NAMALWA (cell line): Measurements from ENCODE around the gene NINJ2.
"Not testable (repeated sequence)": the region's sequence is repeated elsewhere in the genome, so short reads cannot be mapped to it uniquely, and the experiment has no call there.

Experiments used
- DNase-seq: peaks from one replicate; pipeline ENCODE4 v3.0.0-alpha.2; 2015; ENCODE audit warnings: low spot score

NINJ2 gene

DNA sequence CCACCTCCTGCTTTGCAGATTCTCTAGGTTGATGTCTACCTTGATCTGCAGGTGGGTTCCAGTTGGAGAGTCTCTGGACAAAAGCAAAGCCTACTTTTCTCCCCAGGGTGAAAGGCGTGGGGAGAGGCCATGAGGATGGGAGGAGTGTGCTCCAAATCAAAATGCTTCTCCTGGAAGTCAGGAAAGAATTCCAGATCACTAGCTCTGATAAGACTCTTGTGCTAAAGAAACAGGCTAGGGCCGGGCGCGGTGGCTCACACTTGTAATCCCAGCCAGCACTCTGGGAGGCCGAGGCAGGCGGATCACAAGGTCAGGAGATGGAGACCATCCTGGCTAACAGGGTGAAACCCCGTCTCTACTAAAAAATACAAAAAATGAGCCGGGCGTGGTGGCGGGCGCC, 21.9 kb downstream of the NINJ2 start:
- DNase-seq, result not testable (repeated sequence)

DNA sequence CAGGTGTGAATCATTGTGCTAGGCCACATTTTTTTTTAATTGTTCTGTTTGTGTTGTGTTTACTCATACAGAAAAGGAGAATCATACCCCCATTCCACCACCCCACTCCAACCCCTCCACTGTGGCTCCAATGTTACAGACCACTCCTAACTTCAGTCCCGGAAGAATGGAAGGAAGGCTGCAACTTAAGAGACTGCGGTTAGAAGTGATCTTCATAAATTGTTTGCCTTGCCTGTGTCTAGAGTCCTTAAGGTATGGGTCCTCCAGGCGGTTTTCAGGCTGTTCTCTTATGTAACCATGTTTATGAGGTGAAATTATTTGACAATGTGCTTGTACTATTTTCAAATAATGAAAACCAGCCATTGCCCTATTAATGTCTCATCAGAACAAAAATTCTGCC, 22.5 kb downstream of the NINJ2 start:
- DNase-seq, result no peak

DNA sequence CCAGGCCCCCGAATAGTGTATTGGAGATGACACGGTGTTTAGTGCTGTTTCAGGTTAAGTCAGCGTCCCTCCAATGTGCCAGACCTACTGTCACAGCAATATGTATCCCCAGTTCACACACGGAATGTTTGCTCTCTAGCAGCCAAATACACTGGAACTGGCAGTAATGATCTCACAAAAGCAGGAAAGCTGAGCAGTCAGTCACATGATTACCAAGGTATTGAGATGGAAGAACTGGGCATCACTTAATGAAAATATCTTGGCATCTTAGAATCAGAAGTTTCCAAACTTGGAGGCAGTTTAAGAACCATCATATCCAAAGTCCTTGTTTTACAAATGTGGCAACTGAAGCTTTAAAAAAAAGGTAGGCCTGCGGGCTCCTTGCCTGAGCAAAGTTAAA, 23.3 kb downstream of the NINJ2 start:
- DNase-seq, result no peak

DNA sequence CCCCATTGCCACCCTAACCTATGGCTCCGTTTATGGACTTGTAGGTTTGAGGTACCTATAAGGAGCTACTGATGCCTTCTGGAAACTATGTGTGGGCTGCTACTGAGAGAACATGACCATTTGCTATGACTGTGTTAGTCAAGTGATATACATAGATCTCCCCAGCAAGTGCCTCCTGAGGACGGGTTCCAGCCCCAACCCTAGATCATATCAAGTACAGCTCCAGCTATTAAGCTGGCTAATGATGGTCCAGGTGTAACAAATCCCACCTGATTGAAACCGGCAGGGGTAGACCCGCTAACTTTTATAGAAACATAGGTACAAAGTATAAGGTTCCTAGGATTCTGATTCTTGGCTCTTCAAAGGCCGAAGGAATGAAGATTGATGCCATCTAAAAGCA, 23.7 kb downstream of the NINJ2 start:
- DNase-seq, result no peak

DNA sequence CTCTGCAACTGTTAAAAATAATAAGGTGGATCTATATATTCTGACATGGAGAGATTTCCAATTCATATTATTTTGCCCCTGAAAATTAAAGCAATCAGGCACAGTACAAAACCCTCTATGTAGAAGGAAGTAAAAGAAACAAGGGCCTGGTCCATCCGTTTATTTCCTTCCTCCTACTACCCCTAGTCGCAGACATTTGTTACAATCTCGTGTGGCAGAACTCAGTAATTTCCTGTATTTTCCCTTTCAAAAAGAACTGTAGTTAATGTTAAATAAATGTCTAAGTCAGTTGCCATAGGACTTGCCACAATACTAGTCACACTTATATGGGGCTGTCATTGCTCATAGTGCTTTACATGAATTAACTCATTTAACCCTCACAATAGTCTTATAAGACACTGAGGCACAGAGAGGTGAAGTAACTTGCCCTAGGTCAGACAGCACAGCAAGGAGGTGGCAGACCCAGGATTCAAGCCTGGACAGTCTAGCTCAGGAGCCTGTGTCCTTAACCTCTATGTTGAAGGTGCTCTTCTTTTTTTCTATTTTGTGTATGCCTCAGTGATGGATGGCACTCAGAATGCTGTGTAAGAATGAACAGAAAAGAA, 24.2 kb downstream of the NINJ2 start:
- DNase-seq, result no peak

DNA sequence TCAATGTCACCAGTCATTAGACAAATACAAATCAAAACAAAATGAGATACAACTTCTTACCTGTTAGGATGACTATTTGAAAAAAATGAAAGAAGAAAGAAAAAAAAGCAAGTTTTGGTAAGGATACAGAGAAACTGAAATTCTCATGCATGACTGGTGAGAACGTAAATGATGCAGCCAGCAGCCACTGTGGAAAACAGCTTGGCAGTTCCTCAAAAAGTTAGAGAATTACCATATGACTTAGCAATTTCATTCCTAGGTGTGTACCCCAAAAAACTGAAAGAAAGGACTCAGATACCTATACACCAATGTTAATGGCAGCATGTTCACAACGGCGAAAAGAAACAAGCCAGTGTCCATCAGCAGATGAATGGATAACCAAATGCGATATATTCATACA, 26.6 kb downstream of the NINJ2 start:
- no peak for DNase-seq

DNA sequence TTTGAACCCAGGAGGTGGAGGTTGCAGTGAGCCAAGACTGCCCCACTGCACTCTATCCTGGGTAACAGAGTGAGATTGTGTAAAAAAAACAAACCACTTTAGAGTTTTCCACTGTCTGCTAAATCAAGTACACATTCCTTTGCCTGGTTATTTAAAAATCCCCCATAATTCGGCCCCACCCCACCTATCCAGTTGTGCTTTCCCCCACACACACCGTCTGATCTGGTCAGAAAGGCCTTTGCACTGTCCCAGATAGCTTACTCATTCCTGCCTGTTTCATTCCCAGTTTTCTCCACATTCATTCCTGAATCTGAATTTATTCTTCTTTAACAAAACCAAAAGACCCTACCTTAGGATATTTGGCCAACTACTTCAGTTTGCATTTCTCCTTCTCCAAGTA, 29.5 kb downstream of the NINJ2 start:
- no peak for DNase-seq

DNA sequence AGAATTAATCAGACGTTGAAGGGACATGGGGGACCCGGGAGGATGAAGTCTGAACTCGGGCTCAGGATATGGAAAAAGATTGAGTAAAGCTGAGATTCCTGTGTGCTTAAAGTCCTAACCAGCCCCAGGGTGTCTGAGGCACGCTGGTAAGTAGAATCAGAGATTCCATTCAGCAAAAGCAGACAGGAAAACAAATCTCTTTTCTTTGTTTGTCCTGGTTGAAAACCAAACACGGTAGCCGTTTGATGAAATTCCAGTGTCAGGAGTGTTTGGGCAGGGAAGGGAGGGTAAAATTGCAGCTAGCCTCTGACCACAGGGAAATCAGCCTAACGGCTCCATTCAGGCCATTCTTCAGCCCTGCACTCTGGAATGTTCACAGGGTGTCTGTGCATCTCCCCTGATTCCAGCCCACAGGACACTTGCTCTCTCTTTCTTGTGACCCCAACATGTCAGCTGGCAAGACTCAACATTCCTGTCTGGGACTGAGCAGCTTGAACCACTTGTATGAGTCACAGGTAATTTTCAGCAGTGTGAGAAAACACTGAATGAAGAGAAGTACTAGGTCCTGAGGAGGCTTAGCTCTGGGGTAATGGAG, 31.0 kb downstream of the NINJ2 start:
- no peak for DNase-seq

DNA sequence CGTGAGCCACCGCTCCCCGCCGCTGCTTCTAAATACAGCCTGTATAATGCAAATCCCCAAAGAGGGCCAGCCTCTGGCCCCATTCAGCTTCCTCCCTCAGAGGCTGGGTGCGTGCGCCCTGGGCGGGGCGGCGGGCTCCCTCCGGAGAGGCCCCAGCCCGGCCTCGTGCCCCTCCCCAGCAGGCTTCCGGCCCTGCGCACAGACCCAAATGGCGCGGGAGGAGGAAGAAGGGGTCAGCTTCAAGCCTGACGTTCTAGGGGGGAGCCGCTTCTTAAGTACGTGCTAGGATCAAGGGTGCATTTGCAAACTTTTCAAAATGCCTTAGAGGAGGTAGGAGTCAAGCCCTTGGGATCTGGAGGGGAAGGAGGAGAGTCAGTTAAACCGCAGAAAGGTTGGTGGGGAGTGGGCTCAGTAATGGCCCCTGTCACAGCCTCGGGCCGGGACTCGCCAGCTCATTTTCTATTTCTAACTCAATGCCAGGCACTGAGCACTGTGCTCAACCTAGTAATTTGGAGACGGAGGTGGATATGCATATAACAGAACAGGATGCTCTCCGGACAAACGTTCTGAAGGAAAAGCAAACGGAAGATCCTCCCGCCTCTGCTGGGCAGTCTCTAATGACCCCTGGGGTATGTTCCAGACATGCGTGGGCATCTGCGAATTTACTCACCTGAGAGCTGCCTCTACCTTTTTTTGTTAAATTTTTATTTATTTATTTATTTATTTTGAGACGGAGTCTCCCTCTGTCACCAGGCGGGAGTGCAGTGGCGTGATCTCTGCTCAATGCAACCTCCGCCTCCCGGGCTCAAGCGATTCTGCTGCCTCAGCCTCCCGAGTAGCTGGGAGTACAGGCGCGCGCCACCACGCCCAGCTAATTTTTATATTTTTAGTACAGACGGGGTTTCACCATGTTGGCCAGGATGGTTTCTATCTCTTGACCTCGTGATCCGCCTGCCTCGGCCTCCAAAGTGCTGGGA, 32.3 kb downstream of the NINJ2 start:
- DNase-seq, result peak; percentile 79

DNA sequence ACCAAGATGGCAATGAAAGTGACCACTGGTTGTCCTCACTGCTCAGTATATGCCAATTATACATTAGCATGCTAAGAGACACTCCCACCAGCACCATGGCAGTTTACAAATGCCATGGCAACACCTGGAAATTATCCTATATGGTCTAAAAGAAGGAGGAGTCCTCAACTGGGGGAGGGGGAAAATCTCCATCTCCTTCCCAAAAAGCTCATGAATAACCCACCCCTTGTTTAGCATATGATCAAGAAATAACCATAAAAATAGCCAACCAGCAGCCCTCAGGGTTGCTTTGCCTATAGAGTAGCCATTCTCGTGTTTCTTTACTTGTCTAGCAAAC, 34.5 kb downstream of the NINJ2 start:
- DNase-seq, result not testable (repeated sequence)

DNA sequence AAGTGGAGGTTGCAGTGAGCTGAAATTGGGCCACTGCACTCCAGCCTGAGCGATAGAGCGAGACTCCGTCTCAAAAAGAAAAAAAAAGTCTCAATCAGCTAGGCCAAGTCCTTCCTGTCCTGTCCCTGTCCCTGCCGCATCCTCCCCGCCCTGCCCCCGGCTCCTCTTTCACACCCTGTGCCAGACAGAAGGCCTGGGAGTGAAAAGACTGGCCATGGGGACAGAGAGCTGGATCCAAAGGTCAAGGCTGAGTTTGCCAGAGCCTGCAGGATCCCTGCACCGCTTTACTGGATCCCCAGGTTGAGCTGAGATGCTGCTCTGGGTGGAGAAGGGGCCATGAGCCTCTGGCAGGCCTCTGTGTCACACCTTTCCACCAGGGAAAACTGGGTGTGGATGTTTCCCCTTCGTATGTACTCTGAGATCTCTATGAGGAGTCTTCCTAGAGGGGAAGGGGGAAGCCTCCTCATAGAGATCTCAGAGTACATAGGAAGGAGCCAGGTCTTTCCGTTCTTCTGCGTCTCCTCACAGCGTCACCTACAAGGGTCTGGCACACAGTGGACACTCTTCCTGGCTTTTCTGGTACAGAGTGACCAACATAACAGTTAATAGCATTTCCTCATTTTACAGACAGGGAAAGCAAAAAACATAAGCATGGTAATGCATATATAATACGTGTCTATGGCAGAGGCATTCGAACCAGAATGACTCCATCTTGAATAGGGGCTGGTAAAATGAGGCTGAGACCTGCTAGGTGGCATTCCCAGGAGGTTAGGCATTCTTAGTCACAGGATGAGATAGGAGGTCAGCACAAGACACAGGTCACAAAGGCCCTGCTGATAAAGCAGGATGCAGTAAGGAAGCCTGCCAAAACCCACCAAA, 35.1 kb downstream of the NINJ2 start:
- no peak for DNase-seq

DNA sequence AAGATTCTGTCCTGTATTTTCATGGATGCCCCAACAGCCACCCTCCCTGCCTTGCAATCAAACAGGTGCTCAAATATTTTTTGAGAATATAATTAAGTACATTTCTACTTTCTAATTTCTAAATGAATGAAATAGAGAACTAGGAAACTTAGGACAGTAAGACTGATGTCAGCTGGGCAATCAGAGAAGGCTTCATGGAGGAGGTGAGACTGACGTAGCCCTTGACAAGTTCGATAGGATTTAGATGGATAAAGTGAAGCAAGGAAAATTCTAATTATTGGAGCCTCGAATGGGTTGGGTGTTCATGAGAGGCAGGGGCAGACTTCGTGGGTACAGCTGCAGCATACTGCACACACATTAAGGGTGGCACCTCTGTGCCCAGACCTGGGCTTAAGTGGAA, 36.0 kb downstream of the NINJ2 start:
- no peak for DNase-seq

DNA sequence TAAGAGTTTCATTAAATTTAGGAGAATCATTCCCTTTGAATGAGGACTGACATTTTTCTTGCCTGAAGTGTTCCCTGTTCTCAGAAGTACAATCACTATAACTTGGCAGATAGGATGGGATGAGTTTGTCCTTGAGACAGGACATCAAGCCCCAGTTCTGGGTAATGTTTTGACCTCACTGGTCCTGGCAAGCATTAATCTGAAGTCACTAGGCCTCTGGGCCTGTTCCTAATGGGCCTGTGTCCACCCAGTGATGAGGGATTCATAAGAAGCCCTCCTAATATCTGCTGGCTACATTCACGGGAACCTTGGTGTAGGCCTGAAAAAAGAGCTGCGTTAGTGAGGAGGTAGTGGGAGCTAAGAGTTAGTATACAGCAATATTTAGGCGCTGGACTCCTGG, 37.2 kb downstream of the NINJ2 start:
- no peak for DNase-seq

DNA sequence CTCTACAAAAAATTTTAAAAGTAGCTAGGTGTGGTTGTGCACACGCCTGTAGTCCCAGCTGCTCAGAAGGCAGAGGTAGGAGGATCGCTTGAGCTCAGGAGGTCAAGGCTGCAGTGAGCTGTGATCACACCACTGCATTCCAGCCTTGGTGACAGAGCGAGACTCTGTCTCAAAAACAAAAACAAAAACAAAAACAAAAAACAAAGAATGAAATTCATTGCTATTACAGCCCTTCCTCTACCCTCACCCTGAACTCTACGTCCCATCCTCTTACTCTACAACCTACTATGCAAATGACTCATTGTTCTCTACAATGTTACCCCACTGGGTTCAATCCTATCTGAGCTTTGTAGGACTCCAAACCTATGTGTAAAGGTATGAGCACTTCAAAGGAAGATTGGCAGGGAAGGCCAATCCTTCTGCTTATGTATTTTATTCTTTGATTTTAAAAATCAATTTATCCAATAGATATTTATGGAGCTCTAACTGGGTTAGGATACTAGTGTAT, 39.3 kb downstream of the NINJ2 start:
- DNase-seq, result no peak

DNA sequence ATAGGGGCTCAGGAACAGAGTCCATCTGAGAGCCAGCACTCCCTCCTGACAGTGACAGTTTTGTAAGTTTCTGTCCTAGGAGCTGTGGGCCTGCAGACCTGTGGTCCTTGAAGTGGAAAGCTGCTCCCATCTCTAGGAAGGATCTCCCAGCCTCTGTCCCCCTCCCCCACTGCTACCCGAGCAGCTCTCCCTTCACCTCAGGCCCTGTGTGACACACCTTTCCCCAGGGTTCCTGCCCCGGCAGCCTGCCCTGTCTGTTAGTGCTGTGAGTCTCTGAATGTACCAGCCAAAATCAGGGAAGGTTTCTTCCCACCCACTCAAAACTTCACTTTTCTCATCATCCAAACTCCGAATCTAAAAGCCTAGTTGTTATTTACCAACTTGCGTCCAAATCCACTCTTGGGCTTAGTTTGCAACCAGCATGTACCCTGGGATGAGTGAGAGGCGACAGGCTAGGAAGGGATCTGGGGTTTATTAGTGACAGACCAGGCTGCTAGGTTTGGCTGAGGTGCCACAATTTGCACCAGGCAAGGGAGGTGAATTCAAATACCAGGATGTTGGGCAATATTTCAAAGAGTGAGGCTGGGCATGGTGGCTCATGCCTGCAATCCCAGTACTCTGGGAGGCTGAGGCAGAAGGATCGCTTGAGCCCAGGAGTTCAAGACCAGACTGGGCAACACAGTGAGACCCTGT, 39.9 kb downstream of the NINJ2 start:
- no peak for DNase-seq

DNA sequence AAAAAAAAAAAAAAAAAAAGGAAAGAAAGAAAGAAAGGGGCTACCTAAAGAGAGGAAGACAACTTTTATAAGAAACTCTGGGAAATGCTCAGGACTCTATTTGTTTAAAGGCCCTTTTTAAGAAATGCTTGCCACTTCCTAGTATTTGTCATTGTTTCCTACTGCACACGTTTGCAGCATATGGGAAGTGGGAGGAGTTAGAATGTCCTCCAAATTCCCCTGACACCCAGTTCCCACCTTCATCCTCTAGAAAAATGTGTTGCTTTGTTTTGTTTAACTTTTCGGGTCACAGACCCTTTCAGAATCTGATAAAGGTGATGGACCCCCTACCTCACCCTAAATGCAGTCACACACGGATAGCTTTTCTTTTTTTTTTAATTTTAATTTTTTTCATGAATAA, 40.8 kb downstream of the NINJ2 start:
- DNase-seq, result no peak

DNA sequence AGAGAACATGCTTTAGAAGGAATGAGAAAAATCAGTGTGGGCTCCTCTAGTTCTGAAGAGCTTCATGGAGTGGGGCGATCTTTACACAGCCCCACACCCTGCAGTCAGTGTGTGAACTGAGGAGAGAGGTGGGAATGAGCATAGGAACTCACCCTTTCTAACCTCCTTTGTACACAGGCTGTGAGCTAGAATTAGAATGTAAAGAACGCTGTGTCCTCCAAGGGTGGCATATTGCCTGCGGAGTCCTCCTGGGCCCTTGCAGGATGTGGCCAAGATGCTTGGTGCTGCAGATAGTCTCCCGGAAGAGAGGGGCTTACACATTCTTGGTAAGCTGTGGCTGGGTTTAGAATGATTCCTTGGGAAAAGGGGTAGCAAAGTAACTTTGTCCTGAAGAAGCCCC, 43.9 kb downstream of the NINJ2 start:
- no peak for DNase-seq

DNA sequence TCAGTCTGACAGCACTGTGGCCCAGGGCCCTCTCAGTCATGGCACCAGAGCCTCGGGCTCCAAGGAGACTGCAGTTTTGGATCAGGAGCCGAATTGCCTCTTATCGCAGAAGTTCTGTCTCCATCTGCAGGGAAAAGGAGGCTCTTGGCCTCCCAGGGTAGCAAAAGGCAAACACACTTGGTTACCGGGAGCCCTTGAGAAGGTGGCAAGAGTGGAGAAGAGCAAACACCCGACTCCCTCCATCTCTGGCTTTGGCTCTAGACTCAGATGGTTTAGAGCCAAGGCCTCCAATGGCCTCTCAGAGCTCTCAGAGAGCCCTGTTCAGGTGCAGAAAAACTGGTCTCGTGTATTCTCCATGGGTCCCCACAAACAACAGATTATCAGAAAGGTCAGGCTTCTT, 44.6 kb downstream of the NINJ2 start:
- DNase-seq, result no peak

DNA sequence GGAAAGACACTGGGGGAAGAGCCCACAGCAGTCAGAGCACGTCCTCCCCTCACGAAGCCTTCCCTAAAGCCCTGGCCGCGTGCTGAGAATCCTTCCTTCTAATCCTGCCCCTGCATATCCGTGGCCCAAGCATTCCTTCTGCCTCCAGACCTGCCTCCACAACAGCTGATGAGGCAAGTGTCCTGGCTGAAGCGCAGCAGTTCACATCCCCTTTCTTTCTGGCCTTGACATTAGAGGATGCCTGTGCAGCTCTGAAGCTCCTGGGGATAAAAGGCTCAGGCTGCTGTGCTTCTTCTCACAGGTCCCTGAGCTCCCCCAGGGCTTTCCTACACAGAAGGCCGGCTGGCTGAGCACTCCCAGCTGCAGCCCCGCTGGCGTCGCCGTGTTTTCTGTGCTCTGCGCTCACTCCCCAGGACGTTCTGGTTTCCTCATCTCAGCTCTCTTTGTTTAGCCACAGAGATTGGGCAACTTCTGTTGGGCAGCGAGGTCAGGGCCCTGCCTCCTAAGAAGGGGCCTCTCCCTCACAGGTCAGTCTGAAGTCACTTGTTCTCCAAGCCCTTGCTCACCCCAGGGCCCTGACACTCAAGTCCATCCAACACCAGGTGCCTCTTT, 45.8 kb downstream of the NINJ2 start:
- no peak for DNase-seq

DNA sequence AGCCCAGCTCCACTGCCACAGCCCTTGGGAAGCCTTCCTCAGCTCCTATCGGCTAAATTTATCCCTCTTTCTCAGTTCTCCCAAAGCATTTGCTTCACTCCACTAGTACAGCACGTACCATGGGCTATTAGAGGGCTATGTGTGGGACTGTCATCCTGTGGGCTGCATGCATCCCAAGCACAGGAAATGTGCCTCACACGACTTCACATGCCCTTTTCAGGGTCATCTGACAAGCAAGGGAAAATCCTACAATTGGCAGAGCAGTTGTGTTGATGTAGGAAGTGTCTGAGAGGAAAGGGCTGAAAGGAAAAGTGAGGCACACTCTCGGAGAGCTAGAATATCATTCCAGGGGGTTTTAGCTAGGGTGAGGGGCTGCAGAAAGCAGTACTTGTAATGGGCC, 47.6 kb downstream of the NINJ2 start:
- no peak for DNase-seq

DNA sequence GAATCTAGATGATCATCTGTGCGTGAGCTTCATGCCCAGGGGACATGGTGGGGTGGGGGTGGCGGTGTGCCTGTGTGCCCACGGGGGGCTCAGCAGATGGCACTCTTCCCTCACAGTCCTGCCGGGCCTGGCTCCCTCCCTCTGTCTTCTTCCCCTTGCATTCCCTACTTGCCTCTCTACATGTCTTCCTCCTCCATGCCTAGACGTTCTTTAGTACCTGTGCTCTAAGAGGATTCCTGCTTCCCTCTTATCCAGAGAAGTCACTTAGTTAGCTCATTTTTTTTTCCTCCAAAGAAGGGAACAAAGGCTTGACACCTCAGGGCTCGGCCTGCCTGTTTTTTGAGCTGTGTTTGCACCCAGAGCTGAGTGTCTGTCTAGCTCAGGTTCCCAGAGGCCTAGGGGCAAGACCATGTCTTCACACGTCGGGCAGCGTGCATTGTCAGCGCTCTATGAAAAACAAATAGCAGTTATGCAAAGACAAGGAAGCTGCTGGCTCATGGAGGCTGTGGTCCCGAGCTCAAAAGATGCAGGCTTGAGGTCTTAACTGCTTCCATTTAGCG, 48.8 kb downstream of the NINJ2 start:
- peak; percentile 43 for DNase-seq
